Fibroblast of pulmonary artery (primary cell): Measurements from ENCODE around the gene DCLK1.

ENCODE experiments used
- DNase-seq: peaks from one replicate; pipeline ENCODE4 v3.0.0-alpha.2; 2010; ENCODE audit warnings: low read depth
- H3K4me3 ChIP-seq: replicated peaks from 2 replicates; pipeline ENCODE4 v1.5.1; 2011; ENCODE audit warnings: low read depth, mild to moderate bottlenecking, control low read depth, low read length, moderate library complexity
- TF ChIP-seq, protein P1 (sequence below): IDR thresholded peaks from 2 replicates; pipeline ENCODE4 v1.5.1; 2011; ENCODE audit warnings: mild to moderate bottlenecking, control low read depth, low read length, inconsistent platforms; ENCODE audit errors: missing control alignments

The DCLK1 gene

DNA sequence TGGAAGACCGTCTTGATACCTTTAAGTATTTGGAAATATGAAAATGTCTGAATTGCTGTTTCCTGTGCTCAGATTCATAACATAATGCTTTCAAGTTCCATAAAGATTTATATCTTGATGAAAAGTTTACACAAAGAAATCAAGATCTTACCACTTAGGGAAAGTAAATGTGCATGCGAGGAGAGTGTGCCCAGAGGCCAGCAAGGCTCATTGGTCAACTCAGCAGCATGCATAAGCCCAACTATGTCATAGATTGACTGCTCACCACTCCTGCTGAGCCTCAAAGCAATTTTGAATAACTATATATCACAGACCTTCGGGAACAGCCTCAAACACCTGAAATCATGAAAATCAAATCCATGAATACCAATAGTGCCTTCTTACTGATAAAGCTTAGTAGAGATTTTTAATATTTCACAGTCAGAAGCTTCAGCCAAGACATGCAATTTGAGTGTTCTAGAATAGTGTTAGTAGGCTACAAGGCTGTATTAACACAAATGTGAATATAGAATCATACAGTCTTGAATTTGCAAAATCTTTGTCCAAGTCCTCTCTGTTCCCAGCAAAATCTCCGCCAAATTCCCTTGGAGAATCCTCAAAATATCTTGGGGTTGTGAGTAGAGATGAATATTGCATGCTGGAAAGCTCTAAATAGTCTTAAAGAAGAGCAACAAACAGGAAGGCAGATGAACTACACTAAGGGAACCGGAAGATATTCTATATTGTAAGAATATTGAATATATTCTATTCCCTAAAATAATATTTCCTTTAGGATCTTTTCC is 124.1 kb downstream of the DCLK1 start:
- DNase-seq = no peak
- TF ChIP-seq, protein P1, sequence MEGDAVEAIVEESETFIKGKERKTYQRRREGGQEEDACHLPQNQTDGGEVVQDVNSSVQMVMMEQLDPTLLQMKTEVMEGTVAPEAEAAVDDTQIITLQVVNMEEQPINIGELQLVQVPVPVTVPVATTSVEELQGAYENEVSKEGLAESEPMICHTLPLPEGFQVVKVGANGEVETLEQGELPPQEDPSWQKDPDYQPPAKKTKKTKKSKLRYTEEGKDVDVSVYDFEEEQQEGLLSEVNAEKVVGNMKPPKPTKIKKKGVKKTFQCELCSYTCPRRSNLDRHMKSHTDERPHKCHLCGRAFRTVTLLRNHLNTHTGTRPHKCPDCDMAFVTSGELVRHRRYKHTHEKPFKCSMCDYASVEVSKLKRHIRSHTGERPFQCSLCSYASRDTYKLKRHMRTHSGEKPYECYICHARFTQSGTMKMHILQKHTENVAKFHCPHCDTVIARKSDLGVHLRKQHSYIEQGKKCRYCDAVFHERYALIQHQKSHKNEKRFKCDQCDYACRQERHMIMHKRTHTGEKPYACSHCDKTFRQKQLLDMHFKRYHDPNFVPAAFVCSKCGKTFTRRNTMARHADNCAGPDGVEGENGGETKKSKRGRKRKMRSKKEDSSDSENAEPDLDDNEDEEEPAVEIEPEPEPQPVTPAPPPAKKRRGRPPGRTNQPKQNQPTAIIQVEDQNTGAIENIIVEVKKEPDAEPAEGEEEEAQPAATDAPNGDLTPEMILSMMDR = no peak

DNA sequence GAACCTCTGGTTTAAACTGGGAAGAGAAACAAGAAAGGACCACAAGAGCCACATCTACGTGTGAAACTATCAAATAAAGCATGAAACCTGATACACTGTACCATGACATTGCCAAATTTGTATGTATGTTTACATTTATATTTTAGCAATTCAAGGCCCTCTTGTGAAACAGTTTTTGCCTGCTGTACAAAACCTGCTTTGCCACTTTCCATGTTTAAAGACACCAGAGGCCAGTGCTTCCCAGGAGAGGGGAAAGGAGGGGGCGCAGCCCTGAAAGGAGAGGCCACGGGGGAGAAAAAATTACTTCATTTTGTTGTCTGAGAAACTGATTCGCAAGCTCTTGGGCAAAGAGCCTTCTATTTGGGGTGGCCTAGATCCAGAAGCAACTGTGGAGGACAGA is 124.8 kb downstream of the DCLK1 start:
- H3K4me3 ChIP-seq = no peak overlapping the region
- DNase-seq = no peak
- TF ChIP-seq, protein P1 = no peak

More for the DNA sequence above, 124.1 kb downstream of the DCLK1 start:
- no peak overlapping the region for H3K4me3 ChIP-seq

DNA sequence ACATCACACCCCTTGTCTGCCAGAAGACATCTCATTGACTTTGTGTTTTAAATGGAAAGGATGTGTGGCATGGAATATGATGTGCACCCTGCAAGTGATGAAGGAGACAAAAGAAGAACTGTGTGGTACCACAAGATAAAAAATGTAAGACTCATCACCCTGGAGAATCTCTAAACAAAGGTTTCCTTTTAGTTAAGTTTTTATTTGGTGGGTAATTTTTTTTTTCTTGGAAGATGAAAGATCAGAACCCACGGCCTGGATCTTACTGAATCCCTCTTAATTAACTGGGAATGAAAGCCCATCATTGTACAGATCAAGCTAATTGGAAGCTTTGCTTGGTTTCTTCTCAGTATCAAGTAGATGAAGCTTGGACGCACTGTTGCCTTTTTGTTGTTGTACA is 129.6 kb downstream of the DCLK1 start:
- TF ChIP-seq, protein P1 = no peak
- no peak overlapping the region for H3K4me3 ChIP-seq
- DNase-seq = no peak

GRCh38 chr13:36000028-36000427 is 131.2 kb downstream of the DCLK1 start:
- no peak overlapping the region for H3K4me3 ChIP-seq
- no peak for DNase-seq
- TF ChIP-seq, protein P1 = no peak

DNA sequence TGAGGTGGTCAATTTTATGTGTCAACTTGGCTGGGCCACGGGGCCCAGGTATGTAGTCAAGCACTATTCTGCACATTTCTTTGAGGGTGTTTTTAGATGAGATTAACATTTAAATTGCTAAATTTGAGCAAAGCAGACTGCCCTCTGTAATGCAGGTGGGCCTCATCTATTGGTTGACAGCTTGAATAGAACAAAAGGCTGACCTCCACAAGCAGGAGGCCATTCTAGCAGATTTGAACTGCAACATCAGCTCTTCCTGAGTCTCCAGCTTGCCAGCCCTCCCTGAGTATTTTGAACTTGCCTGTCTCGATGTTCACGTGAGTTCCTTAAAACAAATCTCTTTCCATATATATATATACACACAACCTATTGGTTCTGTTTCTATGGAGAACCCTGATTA is 134.8 kb downstream of the DCLK1 start:
- no peak overlapping the region for H3K4me3 ChIP-seq
- DNase-seq = no peak
- TF ChIP-seq, protein P1 = no peak

DNA sequence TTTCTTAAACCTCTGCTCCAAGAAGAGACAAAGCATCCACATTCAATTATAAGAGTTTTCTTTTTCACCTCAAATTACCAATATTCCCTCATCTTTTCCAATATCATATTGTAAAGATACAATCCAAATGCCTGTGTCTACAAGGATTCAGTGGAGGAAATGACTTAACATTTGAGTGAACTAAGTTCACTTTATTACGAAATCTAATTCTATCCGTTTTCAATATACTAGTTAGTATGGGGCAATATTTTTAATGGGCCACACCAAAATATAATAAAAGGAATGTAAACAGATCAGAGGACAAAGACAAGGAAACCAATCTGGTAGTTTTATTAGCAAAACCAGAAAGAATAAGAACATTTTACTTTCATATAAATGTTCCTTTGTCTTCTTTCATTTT is 136.0 kb downstream of the DCLK1 start:
- no peak overlapping the region for H3K4me3 ChIP-seq
- DNase-seq = peak; percentile 40
- TF ChIP-seq, protein P1 = no peak
